Measurements from ENCODE around the gene FHIT.

Gene FHIT

DNA sequence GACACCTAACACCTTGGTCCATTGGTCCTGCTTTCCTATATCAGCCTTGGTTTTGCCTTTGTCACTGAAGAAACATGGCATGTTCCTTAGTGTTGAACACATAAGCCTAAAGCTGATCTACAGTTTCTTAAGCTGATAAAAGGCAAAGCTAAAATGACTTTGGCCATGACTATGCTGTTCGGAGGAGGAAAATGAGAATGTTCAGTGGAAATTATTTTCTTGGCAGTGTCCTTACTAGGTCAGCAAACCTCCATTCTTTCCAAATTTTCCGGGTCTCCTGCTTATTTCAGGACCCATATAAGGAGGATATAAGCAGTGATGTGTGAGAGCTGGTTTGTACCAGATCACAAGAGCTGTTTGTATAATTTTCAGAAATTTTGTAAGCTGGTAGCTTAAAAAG, 1368.5 kb downstream of the FHIT start:
- Histone ChIP-seq H3K27me3 (ENCODE audit: low read length) (no peaks in the 10 kb centered on the region), H3K9me3 (ENCODE audit: insufficient read depth, low read length) (no peaks in the 10 kb centered on the region), H3K4me3 (ENCODE audit: insufficient read depth, low read length, poor library complexity, severe bottlenecking) (no peak overlapping the region), H2AFZ (ENCODE audit: low read depth, low read length, severe bottlenecking) (no peak overlapping the region), H3F3A (ENCODE audit: insufficient read depth) (no peaks in the 10 kb centered on the region), H3K9me2 (replicated peaks; ENCODE audit: insufficient read depth, low read length) (no peaks in the 10 kb centered on the region), H4K20me1 (ENCODE audit: low read depth, low read length) (no peaks in the 10 kb centered on the region), H3K4me2 (ENCODE audit: low read depth, low read length, poor library complexity, severe bottlenecking) (no peak overlapping the region), H3K79me2 (ENCODE audit: insufficient read depth, low read length) (no peaks in the 10 kb centered on the region), H3K27ac (ENCODE audit: low read depth, low read length) (no peak overlapping the region), H3K36me3 (ENCODE audit: low read length) (no peaks in the 10 kb centered on the region), H3K9ac (ENCODE audit: low read length) (no peak overlapping the region)
- no peak for TF ChIP-seq EZH2phosphoT487 (conservative IDR thresholded peaks at IDR 0.05; ENCODE audit: low read length)
- TF ChIP-seq, protein P1, sequence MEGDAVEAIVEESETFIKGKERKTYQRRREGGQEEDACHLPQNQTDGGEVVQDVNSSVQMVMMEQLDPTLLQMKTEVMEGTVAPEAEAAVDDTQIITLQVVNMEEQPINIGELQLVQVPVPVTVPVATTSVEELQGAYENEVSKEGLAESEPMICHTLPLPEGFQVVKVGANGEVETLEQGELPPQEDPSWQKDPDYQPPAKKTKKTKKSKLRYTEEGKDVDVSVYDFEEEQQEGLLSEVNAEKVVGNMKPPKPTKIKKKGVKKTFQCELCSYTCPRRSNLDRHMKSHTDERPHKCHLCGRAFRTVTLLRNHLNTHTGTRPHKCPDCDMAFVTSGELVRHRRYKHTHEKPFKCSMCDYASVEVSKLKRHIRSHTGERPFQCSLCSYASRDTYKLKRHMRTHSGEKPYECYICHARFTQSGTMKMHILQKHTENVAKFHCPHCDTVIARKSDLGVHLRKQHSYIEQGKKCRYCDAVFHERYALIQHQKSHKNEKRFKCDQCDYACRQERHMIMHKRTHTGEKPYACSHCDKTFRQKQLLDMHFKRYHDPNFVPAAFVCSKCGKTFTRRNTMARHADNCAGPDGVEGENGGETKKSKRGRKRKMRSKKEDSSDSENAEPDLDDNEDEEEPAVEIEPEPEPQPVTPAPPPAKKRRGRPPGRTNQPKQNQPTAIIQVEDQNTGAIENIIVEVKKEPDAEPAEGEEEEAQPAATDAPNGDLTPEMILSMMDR (IDR thresholded peaks at IDR 0.05; ENCODE audit: insufficient read depth, low read length, poor library complexity, severe bottlenecking), result no peak

DNA sequence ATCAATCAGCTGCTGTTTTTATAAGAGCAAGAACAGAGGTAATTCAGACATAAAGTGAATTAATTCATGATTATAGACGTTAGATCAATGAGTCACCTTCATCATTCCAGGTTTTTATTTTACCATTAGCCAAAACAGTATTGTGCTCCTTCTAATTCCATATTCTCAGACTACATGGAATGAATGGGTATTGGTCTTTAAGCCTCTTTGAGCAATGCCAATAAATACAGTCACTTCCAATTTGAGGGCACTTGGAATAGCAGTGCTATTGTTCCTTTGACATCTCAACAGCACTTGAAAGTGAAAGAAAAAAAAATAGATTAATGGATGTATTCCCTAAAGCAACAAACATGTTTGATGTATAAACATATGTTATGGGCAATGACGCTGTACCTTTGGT, 1370.5 kb downstream of the FHIT start:
- no peaks in the 10 kb centered on the region for H3F3A ChIP-seq (ENCODE audit: insufficient read depth)
- H3K27me3 ChIP-seq (ENCODE audit: low read length), result no peaks in the 10 kb centered on the region
- no peaks in the 10 kb centered on the region for H3K79me2 ChIP-seq (ENCODE audit: insufficient read depth, low read length)
- no peaks in the 10 kb centered on the region for H3K9me2 ChIP-seq (replicated peaks; ENCODE audit: insufficient read depth, low read length)
- no peak overlapping the region for H2AFZ ChIP-seq (ENCODE audit: low read depth, low read length, severe bottlenecking)
- H3K4me2 ChIP-seq (ENCODE audit: low read depth, low read length, poor library complexity, severe bottlenecking), result no peak overlapping the region
- no peak overlapping the region for H3K27ac ChIP-seq (ENCODE audit: low read depth, low read length)
- no peaks in the 10 kb centered on the region for H4K20me1 ChIP-seq (ENCODE audit: low read depth, low read length)
- TF ChIP-seq, protein P1 (IDR thresholded peaks at IDR 0.05; ENCODE audit: insufficient read depth, low read length, poor library complexity, severe bottlenecking), result no peak
- no peak for TF ChIP-seq EZH2phosphoT487 (conservative IDR thresholded peaks at IDR 0.05; ENCODE audit: low read length)
- H3K9ac ChIP-seq (ENCODE audit: low read length), result no peak overlapping the region
- H3K9me3 ChIP-seq (ENCODE audit: insufficient read depth, low read length), result no peaks in the 10 kb centered on the region
- H3K4me3 ChIP-seq (ENCODE audit: insufficient read depth, low read length, poor library complexity, severe bottlenecking), result no peak overlapping the region
- H3K36me3 ChIP-seq (ENCODE audit: low read length), result no peaks in the 10 kb centered on the region

DNA sequence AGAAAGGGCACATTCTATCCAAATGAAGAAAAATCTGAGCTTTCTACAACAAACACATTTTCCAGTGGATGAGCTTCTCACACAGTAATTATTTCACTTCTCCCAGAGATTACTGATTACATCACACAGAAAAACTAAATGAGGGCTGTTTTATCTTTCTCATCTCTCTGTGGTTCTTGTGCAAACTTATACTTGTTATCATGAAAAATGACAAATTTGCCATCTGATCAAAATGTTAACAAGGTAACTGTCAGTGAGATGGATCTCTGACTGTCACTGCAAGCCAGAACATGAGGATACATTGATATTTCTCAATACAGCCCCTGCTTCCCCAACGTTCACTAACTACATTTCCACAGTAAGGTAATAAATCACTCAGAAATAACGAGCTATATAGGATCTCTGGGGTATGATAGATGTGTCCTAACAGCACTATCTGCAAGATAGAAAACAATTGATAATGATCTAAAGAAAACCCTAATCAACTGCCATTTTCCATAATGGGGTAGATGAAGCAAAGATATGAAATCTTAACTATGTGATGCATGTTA, 1372.1 kb downstream of the FHIT start:
- Histone ChIP-seq H3K27me3 (ENCODE audit: low read length) (no peaks in the 10 kb centered on the region), H3K36me3 (ENCODE audit: low read length) (no peaks in the 10 kb centered on the region), H3K27ac (ENCODE audit: low read depth, low read length) (no peak overlapping the region), H3F3A (ENCODE audit: insufficient read depth) (no peaks in the 10 kb centered on the region), H3K9me3 (ENCODE audit: insufficient read depth, low read length) (no peaks in the 10 kb centered on the region), H3K79me2 (ENCODE audit: insufficient read depth, low read length) (no peaks in the 10 kb centered on the region), H3K4me3 (ENCODE audit: insufficient read depth, low read length, poor library complexity, severe bottlenecking) (no peak overlapping the region), H3K9ac (ENCODE audit: low read length) (no peak overlapping the region), H3K9me2 (replicated peaks; ENCODE audit: insufficient read depth, low read length) (no peaks in the 10 kb centered on the region), H3K4me2 (ENCODE audit: low read depth, low read length, poor library complexity, severe bottlenecking) (no peak overlapping the region), H4K20me1 (ENCODE audit: low read depth, low read length) (no peaks in the 10 kb centered on the region), H2AFZ (ENCODE audit: low read depth, low read length, severe bottlenecking) (no peak overlapping the region)
- TF ChIP-seq EZH2phosphoT487 (conservative IDR thresholded peaks at IDR 0.05; ENCODE audit: low read length), result no peak
- TF ChIP-seq, protein P1 (IDR thresholded peaks at IDR 0.05; ENCODE audit: insufficient read depth, low read length, poor library complexity, severe bottlenecking), result no peak
